Activated naive CD8-positive, alpha-beta T cell treated with anti-CD3 and anti-CD28 coated beads, Interleukin-2, amount 50 U/mL, for 24 hours (primary cell): ENCODE measurements around the gene ZHX3.
"Not testable (repeated sequence)": the region's sequence is repeated elsewhere in the genome, so short reads cannot be mapped to it uniquely, and the experiment has no call there.

Experiments used
- ATAC-seq: fragments of 150-1000 bp; cut with Tn5 transposase; one replicate; pipeline ENCODE4 v1.10.0; 2021
- DNase-seq: peaks from one replicate; pipeline ENCODE4 v3.0.0; 2021
- H3K27ac Mint-ChIP-seq: one replicate; pipeline ENCODE4 v1.8.0; 2021; ENCODE audit warnings: mild to moderate bottlenecking, mixed read lengths
- H3K27me3 Mint-ChIP-seq: one replicate; pipeline ENCODE4 v1.8.0; 2021; ENCODE audit warnings: mixed read lengths
- H3K36me3 Mint-ChIP-seq: one replicate; pipeline ENCODE4 v1.8.0; 2021; ENCODE audit warnings: low read depth, mixed read lengths
- H3K4me1 Mint-ChIP-seq: one replicate; pipeline ENCODE4 v1.8.0; 2021; ENCODE audit warnings: mixed read lengths
- H3K4me3 Mint-ChIP-seq: one replicate; pipeline ENCODE4 v1.8.0; 2021; ENCODE audit warnings: mild to moderate bottlenecking, moderate library complexity, mixed read lengths
- H3K9me3 Mint-ChIP-seq: one replicate; pipeline ENCODE4 v1.8.0; 2021; ENCODE audit warnings: mixed read lengths

ZHX3 gene

DNA sequence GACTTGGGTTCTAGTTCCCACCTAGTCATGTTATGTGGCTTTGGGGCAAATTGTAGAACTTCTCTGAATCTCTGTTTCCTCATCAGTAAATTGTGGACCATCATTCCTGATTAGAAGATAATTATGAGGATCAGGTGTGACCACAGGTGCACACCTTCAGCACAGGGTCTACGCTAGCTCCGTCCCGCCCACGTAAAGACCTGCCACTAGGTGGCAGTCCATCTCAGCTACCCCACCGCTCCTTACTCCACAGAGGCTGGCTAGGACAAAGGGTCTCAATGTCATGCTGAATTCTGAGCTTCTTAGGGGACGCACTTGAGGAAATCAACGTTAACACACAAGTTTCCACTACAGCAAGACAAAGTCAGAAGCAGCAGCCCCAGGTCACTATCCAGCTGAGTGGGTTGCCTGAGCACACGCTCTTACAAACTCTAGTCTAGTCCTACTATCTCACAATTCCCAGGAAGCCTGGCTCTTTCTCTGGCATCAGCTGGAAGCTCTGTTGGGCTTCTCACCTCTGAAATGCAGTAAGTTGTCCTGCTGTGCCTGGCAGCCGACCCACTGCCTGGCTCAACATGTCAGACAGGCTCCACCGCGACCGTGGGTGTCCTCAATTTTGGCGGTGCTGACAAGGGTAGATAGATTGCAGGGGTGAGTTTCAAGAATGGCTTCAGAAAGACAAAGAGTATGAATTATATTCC is 182.2 kb downstream of the ZHX3 start:
- H3K4me3 Mint-ChIP-seq, result peak overlapping the region; percentile 77

DNA sequence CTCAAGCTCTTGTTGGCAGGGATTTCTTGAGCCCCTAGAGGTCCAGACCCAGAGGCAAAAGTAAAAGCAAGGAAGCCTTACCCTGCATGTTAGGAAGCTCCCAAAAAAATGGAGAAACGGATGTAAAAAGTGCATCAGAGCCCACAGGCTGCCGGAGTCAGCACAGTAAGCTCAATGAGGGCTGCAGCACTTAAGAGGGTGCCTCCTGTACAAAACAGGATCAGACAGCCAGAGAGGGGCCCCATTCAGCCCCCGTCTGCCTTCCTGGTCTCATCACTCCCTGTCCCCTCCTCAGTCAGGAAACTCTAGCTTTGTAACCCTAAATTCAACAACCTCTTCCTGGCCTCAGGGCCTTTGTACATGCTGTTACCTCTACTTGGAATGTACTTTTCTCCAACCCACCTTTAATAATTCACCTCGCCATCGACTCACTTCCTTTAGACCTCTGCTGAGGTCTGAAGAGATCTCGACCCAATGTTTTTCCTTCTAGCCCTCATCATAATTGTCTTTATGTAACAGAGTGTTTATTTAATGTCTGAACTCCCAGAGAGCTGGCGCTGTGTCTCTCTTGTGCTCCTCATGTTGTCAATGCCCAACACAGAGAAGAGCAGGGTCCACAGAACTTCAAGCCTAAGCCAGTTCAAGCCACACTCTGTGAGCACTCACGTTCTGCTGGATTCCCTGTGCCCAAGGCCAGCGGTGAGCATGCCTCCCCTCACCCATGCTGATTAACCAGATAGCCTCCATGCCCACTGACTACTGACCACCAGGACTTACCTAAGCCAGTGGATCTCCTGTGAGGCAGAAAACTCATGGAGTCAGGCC is 183.0 kb downstream of the ZHX3 start:
- Mint-ChIP-seq H3K27ac (no peak overlapping the region), H3K4me3 (no peak overlapping the region), H3K36me3 (peaks cover 5% of the 10 kb centered on the region), H3K9me3 (no peaks in the 10 kb centered on the region), H3K4me1 (peaks cover 47% of the 10 kb centered on the region), H3K27me3 (no peaks in the 10 kb centered on the region)
- ATAC-seq (no peak), DNase-seq (no peak)

More for the DNA sequence above, 182.2 kb downstream of the ZHX3 start:
- peaks cover 55% of the 10 kb centered on the region for H3K4me1 Mint-ChIP-seq
- H3K36me3 Mint-ChIP-seq, result peaks cover 9% of the 10 kb centered on the region
- no peaks in the 10 kb centered on the region for H3K27me3 Mint-ChIP-seq
- no peaks in the 10 kb centered on the region for H3K9me3 Mint-ChIP-seq
- no peak overlapping the region for H3K27ac Mint-ChIP-seq
- DNase-seq (peak; percentile 74), ATAC-seq (peak; percentile 22)

DNA sequence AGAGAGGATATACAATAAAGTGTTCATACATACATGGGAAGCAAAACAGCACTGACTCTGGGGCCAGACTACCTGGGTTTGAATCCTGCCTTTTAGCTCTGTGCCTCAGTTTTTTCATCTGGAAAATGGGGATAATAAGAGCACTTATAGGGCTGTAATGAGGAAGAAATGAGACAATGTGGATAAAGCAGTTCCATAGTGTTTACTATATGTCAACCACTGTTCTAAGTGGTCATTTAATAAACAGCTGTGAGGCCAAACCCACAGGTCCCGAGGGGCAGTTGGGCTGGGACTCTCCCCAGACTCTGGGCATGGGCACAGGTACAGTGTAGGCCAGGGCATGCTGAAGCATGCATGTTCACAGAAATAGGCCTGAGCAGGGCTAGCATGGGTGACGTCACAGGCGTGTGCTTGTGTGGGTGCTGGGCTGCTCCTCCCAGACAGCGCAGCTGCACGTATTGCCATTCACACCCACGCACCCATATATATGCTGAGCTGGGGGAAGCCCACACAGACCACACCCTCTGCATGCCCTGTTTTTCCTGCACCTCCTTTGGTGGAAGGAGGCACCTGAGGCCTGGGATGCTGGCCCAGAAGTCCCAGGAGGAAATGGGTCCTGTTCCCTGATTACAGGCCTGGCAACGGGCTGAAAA is 183.7 kb downstream of the ZHX3 start:
- ATAC-seq (no peak), DNase-seq (peak; percentile 59)
- peaks cover 40% of the 10 kb centered on the region for H3K4me1 Mint-ChIP-seq
- H3K36me3 Mint-ChIP-seq, result peaks cover 6% of the 10 kb centered on the region
- H3K27me3 Mint-ChIP-seq, result no peaks in the 10 kb centered on the region
- H3K9me3 Mint-ChIP-seq, result no peaks in the 10 kb centered on the region
- no peak overlapping the region for H3K4me3 Mint-ChIP-seq
- H3K27ac Mint-ChIP-seq, result no peak overlapping the region

DNA sequence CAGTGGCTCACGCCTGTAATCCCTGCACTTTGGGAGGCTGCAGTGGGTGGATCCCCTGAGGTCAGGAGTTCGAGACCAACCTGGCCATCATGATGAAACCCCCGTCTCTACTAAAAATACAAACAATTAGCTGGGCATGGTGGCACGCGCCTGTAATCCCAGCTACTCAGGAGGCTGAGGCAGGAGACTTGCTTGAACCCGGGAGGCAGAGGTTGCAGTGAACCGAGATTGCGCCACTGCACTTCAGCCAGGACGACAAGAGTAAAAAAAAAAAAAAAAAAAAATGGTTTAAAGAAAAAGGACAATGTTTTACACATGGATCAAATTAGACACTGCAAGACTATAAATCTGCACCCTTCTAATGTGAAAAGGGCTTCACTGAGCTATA is 185.1 kb downstream of the ZHX3 start:
- not testable (repeated sequence) for DNase-seq, ATAC-seq, H3K27me3 Mint-ChIP-seq, H3K36me3 Mint-ChIP-seq, H3K4me3 Mint-ChIP-seq, H3K27ac Mint-ChIP-seq, H3K9me3 Mint-ChIP-seq
- peaks cover 36% of the 10 kb centered on the region for H3K4me1 Mint-ChIP-seq

DNA sequence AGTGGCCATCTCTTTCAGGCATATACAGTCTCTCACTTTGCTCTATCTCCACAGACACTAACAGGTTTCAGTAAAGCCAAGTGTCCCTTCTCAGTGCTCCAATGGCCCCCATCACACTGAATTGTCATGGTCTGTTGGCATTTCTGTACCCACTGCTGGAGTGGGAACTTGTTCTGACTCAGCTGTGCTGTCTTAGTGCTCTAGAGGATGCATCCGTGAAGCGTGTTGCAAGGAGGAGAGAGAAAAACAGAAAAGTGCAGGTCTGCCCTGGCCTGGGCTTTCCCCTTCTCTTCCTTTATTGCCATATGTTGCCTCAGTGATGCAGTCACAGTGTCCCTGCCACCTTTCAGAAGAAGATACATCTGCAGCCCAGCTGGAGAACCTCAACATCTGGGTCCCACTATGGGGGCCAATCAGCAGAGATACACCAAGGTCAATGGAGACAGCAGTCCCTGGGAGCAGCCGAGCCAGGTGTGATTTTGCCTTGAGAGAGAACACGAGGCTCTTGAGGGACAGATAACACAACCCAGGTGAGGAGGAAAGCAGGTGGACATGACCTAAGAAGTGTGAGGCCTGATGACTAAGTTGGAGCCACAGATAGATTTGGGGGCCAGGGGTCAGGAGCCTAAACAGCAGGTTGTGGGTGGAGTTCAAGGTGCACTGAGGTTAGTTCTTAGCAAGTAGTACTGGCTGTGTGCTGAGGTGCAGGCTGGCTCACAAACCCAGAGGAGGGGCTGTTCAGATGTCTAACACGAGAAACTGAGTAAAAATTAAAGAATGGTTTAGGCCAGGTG is 185.7 kb downstream of the ZHX3 start:
- Mint-ChIP-seq H3K4me1 (peaks cover 36% of the 10 kb centered on the region), H3K4me3 (no peak overlapping the region), H3K27ac (no peak overlapping the region), H3K36me3 (peaks cover 11% of the 10 kb centered on the region), H3K27me3 (no peaks in the 10 kb centered on the region), H3K9me3 (no peaks in the 10 kb centered on the region)
- ATAC-seq, result no peak
- DNase-seq, result no peak
